Bronchial epithelial cell (primary cell): ENCODE data around the gene MAPRE2. TPM values are rescaled to one million over a fixed set of nuclear protein-coding genes. Genes with fewer than 3 reads are reported as not detected.

Source experiments
- DNase-seq: peaks from one replicate; pipeline ENCODE4 v3.0.0-alpha.2; 2010; ENCODE audit warnings: low read depth
- FAIRE-seq: peaks from 2 replicates; lab custom pipeline; 2011; peaks lifted over from hg19 to GRCh38; lab: Jason Lieb, UNC
- H3K27me3 ChIP-seq: 2 replicates; pipeline ENCODE4 v1.5.1; 2011; ENCODE audit warnings: low read length; ENCODE audit not compliant: control insufficient read depth, insufficient read depth
- H3K36me3 ChIP-seq: 2 replicates; pipeline ENCODE4 v1.5.1; 2011; ENCODE audit warnings: low read length; ENCODE audit not compliant: control insufficient read depth, insufficient read depth
- H3K4me3 ChIP-seq: 2 replicates; pipeline ENCODE4 v1.5.1; 2011; ENCODE audit warnings: mild to moderate bottlenecking, low read depth, low read length, control low read depth
- CTCF ChIP-seq: IDR thresholded peaks from 2 replicates; pipeline ENCODE4 v1.5.1; 2011; ENCODE audit warnings: mild to moderate bottlenecking, moderate library complexity, low read length, control low read depth, inconsistent platforms; ENCODE audit not compliant: insufficient read depth, severe bottlenecking
- total RNA-seq: library from RNA; depleted of rRNA; stranded (reverse); fragments of >200 nt; gene quantifications from 2 replicates; pipeline ENCODE4 v1.2.1, GENCODE V29; 2014

MAPRE2 gene
- total RNA-seq, 1 donor from 2014 or later, result 0.79 TPM

GRCh38 chr18:35155398-35156117, 114.3 kb downstream of the MAPRE2 start:
- FAIRE-seq (no peak), DNase-seq (no peak)
- TF ChIP-seq CTCF, result no peak
- no peaks in the 10 kb centered on the region for H3K36me3 ChIP-seq
- no peaks in the 10 kb centered on the region for H3K27me3 ChIP-seq
- H3K4me3 ChIP-seq, result no peak overlapping the region

- FAIRE-seq (no peak), DNase-seq (no peak)
- Histone ChIP-seq H3K27me3 (no peaks in the 10 kb centered on the region), H3K4me3 (no peak overlapping the region), H3K36me3 (no peaks in the 10 kb centered on the region)
- no peak for TF ChIP-seq CTCF
Observed at GRCh38 chr18:35157181-35157580, 116.0 kb downstream of the MAPRE2 start.

- no peak for TF ChIP-seq CTCF
- Histone ChIP-seq H3K4me3 (no peak overlapping the region), H3K27me3 (no peaks in the 10 kb centered on the region), H3K36me3 (no peaks in the 10 kb centered on the region)
- FAIRE-seq (no peak), DNase-seq (peak; percentile 13)
Observed at GRCh38 chr18:35158728-35159450, 117.7 kb downstream of the MAPRE2 start.

- DNase-seq, result peak; percentile 52
- FAIRE-seq, result no peak
- no peaks in the 10 kb centered on the region for H3K36me3 ChIP-seq
- no peaks in the 10 kb centered on the region for H3K27me3 ChIP-seq
- no peak overlapping the region for H3K4me3 ChIP-seq
- TF ChIP-seq CTCF, result no peak
Observed at GRCh38 chr18:35159782-35160181, 118.6 kb downstream of the MAPRE2 start.

- H3K4me3 ChIP-seq, result no peak overlapping the region
- no peak for DNase-seq
- H3K36me3 ChIP-seq, result no peaks in the 10 kb centered on the region
- TF ChIP-seq CTCF, result no peak
- FAIRE-seq, result no peak
- H3K27me3 ChIP-seq, result no peaks in the 10 kb centered on the region
Observed at GRCh38 chr18:35161485-35161884, 120.3 kb downstream of the MAPRE2 start.
